Epithelial cell of proximal tubule (primary cell): ENCODE data around the gene DPYD. TPM values are rescaled to one million over a fixed set of nuclear protein-coding genes. Genes with fewer than 3 reads are reported as not detected.

Experiments used
- DNase-seq: peaks from one replicate; pipeline ENCODE4 v3.0.0-alpha.2; 2011; ENCODE audit warnings: low read depth
- H3K4me3 ChIP-seq: 2 replicates; pipeline ENCODE4 v1.5.1; 2011; ENCODE audit warnings: low read depth, mild to moderate bottlenecking, low read length
- total RNA-seq: library from RNA; depleted of rRNA; stranded (reverse); fragments of >200 nt; gene quantifications from 2 replicates; pipeline ENCODE4 v1.2.3, GENCODE V29; 2015
- TF ChIP-seq, protein P1 (sequence below): conservative IDR thresholded peaks from 2 replicates; pipeline ENCODE4 v1.5.1; 2012; ENCODE audit warnings: low read depth, mild to moderate bottlenecking, low read length

Gene DPYD
- total RNA-seq, 1 donor from 2014 or later, result 5.1 TPM

- H3K4me3 ChIP-seq, result no peak overlapping the region
- TF ChIP-seq, protein P1, sequence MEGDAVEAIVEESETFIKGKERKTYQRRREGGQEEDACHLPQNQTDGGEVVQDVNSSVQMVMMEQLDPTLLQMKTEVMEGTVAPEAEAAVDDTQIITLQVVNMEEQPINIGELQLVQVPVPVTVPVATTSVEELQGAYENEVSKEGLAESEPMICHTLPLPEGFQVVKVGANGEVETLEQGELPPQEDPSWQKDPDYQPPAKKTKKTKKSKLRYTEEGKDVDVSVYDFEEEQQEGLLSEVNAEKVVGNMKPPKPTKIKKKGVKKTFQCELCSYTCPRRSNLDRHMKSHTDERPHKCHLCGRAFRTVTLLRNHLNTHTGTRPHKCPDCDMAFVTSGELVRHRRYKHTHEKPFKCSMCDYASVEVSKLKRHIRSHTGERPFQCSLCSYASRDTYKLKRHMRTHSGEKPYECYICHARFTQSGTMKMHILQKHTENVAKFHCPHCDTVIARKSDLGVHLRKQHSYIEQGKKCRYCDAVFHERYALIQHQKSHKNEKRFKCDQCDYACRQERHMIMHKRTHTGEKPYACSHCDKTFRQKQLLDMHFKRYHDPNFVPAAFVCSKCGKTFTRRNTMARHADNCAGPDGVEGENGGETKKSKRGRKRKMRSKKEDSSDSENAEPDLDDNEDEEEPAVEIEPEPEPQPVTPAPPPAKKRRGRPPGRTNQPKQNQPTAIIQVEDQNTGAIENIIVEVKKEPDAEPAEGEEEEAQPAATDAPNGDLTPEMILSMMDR, result no peak
- no peak for DNase-seq
Observed at GRCh38 chr1:97331165-97331564, 589.7 kb downstream of the DPYD start.

DNA sequence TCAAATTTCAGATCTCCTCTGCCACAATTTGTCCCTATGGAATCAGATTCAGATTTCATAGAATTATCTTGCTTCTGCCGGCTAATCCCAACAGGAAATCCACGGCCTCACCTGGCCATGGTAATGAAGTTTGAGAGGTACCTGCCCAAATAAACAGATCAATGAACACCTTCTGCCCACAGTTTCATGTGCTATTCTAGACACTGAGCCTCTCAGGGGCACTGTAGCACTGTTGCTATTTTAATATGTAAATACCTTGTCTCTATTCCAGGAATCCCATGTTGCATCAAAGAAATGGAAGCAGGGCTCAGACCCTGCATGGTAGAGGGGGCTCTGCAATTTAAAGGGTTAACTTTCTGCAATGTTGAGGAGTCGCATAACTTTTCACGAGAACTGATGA is 606.1 kb downstream of the DPYD start:
- H3K4me3 ChIP-seq, result no peak overlapping the region
- TF ChIP-seq, protein P1, result no peak
- no peak for DNase-seq

GRCh38 chr1:97308131-97308530 is 612.7 kb downstream of the DPYD start:
- TF ChIP-seq, protein P1, result no peak
- no peak overlapping the region for H3K4me3 ChIP-seq
- no peak for DNase-seq

GRCh38 chr1:97307568-97307967 is 613.3 kb downstream of the DPYD start:
- no peak overlapping the region for H3K4me3 ChIP-seq

DNA sequence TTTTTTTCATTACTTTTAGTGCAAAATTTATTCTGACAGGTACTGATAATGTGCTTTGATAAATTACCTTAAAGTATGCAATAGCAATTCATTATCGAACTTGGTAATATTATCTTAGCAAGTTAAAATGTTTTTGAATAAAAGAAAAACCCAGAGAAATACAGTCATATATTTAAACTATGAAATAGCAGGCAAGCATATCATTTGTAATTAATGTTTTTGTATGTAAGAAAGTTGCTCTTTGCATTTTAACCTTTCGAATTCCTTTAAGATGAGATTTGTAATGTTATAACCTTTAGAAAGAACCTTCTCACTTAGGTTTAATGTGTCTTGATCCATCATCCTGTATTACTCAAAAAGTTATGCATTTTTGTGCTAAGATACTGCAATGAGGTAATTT is 613.7 kb downstream of the DPYD start:
- TF ChIP-seq, protein P1, result no peak
- DNase-seq, result no peak
- H3K4me3 ChIP-seq, result no peak overlapping the region

More at GRCh38 chr1:97307568-97307967, 613.3 kb downstream of the DPYD start:
- TF ChIP-seq, protein P1, result no peak
- DNase-seq, result no peak

- no peak overlapping the region for H3K4me3 ChIP-seq
- DNase-seq, result no peak
- TF ChIP-seq, protein P1, result no peak
Observed at GRCh38 chr1:97306504-97306903, 614.3 kb downstream of the DPYD start.

- no peak for DNase-seq
- H3K4me3 ChIP-seq, result no peak overlapping the region
- TF ChIP-seq, protein P1, result no peak
Observed at GRCh38 chr1:97304366-97304765, 616.5 kb downstream of the DPYD start.
